H1 (cell line): ENCODE data around the gene LUM. TPM values are rescaled to one million over a fixed set of nuclear protein-coding genes. Genes with fewer than 3 reads are reported as not detected.

ENCODE experiments used
- EZH2 ChIP-seq: fragments of 200-600 bp; sonication (generic); IDR thresholded peaks from 2 replicates; pipeline ENCODE4 v1.7.1; 2012; ENCODE audit warnings: low read depth, mild to moderate bottlenecking, moderate library complexity, low read length, inconsistent platforms; ENCODE audit not compliant: severe bottlenecking
- JUN ChIP-seq: IDR thresholded peaks from 2 replicates; pipeline ENCODE4 v1.6.1; 2011; ENCODE audit warnings: low read depth, mild to moderate bottlenecking, improper control_type of control experiment, low read length
- POLR2AphosphoS5 ChIP-seq: IDR thresholded peaks from 2 replicates; pipeline ENCODE4 v1.6.1; 2011; ENCODE audit warnings: low read depth, low read length
- polyA plus RNA-seq, 7 experiments: library from polyadenylated mRNA; depleted of rRNA in 3 of 7; stranded (reverse) in 5 of 7; unstranded in 2 of 7; fragments of >200 nt in 5 of 7; fragments of 200-250 nt in 2 of 7; gene quantifications; 1 replicate in 5 of 7; 2 replicates in 1 of 7; 4 replicates in 1 of 7; pipeline versions ENCODE4 v1.2.1 to v1.2.3, GENCODE V29; 2011 to 2013; ENCODE audit warnings: missing spikeins in 2 of 7, mixed read lengths in 2 of 7
- total RNA-seq: library from RNA; stranded (reverse); fragmentation: NEBNext Ultra II Directional; extraction: Animal tissue kit (Norgen Biotek cat#: 25700); gene quantifications from 2 replicates; pipeline ENCODE4 v1.2.1, GENCODE V29; 2021

The LUM gene
- total and polyA plus RNA-seq, 2 of the 8 experiments (the other 6 are each of a cell fraction or from before 2014, with no cell fraction given), result not detected

- TF ChIP-seq EZH2 (no peak), POLR2AphosphoS5 (no peak), JUN (no peak)
- TF ChIP-seq, all 59 proteins: peak for 0
Measured at GRCh38 chr12:91106283-91106682, 5.0 kb downstream of the LUM start (continued).
